NB4 (cell line): Measurements from ENCODE around the gene SNRNP200.
A peak's percentile ranks its signal among the peaks of the same experiment; 100 is the strongest.

Experiments used
- DNase-seq: peaks from one replicate; pipeline ENCODE4 v3.0.0; 2010; ENCODE audit warnings: low read depth
- H3K4me3 ChIP-seq: one replicate; pipeline ENCODE4 v1.5.1; 2011; ENCODE audit warnings: mild to moderate bottlenecking, low read depth, low read length, moderate library complexity
- MYC ChIP-seq: IDR thresholded peaks from 2 replicates; pipeline ENCODE4 v1.6.1; 2011; ENCODE audit warnings: low read depth, low read length
- POLR2A ChIP-seq: IDR thresholded peaks from 2 replicates; pipeline ENCODE4 v1.6.1; 2011; ENCODE audit warnings: mild to moderate bottlenecking; ENCODE audit not compliant: insufficient read length; ENCODE audit errors: extremely low read depth
- TF ChIP-seq, protein P1 (sequence below): IDR thresholded peaks from 2 replicates; pipeline ENCODE4 v1.6.1; 2011; ENCODE audit warnings: low read depth, low read length
- TF ChIP-seq, protein P2 (sequence below): IDR thresholded peaks from one replicate; pipeline ENCODE4 v1.5.1; 2012; ENCODE audit warnings: low read depth, low read length

The SNRNP200 gene

DNA sequence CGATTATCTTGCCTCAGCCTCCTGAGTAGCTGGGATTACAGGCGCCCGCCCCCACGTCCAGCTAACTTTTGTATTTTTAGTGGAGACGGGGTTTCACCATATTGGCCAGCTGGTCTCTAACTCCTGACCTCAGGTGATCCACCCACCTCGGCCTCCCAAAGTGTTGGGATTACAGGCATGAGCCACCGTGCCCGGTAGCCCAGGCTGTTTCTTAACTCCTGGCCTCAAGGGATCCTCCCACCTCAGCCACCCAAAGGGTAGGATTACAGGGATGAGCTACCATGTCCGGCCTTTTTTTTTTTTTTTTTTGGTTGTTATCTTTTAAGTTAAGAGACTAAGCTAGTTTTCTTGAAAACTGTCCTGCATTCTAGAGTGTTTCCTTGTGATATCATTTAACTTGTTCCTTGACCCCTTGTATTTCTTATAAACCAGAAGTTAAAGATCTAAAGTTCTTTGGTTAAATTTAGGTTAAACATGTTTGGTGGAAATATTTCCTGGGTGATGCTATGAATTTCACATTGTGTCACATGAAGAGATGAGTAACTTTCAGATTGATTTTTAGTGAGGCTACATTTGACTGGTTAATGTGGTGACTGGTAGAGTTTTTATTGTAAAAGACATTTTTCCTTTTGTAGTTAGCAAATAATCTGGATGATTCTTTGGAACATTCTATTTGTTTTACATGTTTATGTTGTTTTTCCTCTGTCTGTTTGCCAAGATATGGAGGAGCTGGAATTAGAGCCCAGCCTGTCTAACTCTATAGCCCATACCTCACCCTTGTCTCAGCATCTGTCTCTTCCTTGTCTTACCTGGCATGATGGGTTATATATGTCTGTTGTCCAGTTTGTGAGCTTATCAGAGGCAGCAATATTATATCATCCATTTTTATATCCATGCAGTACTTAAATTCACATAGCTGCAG is 35.4 kb upstream of the SNRNP200 start:
- no peak for DNase-seq
- TF ChIP-seq, protein P1, sequence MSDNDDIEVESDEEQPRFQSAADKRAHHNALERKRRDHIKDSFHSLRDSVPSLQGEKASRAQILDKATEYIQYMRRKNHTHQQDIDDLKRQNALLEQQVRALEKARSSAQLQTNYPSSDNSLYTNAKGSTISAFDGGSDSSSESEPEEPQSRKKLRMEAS, result no peak
- TF ChIP-seq, protein P2, sequence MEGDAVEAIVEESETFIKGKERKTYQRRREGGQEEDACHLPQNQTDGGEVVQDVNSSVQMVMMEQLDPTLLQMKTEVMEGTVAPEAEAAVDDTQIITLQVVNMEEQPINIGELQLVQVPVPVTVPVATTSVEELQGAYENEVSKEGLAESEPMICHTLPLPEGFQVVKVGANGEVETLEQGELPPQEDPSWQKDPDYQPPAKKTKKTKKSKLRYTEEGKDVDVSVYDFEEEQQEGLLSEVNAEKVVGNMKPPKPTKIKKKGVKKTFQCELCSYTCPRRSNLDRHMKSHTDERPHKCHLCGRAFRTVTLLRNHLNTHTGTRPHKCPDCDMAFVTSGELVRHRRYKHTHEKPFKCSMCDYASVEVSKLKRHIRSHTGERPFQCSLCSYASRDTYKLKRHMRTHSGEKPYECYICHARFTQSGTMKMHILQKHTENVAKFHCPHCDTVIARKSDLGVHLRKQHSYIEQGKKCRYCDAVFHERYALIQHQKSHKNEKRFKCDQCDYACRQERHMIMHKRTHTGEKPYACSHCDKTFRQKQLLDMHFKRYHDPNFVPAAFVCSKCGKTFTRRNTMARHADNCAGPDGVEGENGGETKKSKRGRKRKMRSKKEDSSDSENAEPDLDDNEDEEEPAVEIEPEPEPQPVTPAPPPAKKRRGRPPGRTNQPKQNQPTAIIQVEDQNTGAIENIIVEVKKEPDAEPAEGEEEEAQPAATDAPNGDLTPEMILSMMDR, result no peak
- TF ChIP-seq POLR2A (no peak), MYC (no peak)
- H3K4me3 ChIP-seq, result no peak overlapping the region

DNA sequence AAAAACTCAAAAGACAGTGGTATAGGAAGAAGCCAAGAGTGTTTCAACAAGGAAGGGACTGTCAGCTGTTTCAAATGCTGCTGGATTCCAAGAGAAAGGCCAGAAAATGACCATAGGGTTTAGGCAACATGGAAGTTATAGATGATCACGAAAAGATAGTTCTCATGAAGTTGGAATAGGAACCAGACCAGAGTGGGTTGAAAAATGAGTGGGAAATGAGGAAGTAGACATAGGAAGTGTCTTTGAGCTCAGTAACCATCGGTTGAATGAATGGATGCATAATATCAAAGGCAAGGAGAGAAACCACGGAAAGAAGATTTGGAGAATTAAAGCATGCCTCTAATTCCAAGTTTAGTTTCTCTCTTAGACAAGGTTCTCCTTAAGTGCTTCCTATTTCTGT is 31.5 kb upstream of the SNRNP200 start:
- TF ChIP-seq, protein P2, result no peak
- TF ChIP-seq MYC (no peak), POLR2A (no peak)
- TF ChIP-seq, protein P1, result no peak
- DNase-seq, result peak; percentile 69
- H3K4me3 ChIP-seq, result peak overlapping the region; percentile 86

DNA sequence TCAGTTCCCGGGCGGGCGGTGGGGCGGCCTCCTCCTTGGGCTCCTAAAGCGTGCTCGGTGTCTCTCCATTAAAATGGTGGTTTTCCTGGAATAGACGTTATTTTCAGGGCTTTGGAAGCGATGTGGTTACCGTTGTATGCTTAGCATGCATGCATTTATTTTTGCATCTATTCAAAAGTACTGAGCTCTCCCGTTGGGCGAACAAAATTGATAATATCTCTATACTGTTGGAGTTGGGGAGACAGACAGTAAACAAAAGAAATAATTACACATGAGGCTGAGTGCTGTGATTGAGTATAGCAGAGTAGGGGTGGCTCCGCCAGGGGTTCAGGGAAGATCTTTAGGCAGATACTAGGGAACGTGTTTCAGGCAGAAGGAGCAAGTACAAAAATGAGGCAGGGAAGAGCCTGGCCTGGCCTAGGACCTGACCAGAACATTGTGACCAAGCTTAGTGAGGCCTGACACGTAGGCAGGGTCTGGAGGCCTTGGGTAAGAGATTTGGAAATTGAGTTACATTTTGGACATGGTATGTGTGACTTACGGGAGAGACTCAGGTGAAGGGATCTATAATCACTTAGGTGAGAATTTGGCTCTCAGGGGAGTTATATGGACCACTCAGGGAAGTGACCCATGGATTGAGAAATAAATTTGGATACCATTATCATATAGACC is 30.9 kb upstream of the SNRNP200 start:
- DNase-seq, result peak; percentile 45
- TF ChIP-seq MYC (no peak; the same call in none of the 2 replicates), POLR2A (peak; percentile 42)
- TF ChIP-seq, protein P1, result no peak
- TF ChIP-seq, protein P2, result no peak
- H3K4me3 ChIP-seq, result peak overlapping the region; percentile 86

DNA sequence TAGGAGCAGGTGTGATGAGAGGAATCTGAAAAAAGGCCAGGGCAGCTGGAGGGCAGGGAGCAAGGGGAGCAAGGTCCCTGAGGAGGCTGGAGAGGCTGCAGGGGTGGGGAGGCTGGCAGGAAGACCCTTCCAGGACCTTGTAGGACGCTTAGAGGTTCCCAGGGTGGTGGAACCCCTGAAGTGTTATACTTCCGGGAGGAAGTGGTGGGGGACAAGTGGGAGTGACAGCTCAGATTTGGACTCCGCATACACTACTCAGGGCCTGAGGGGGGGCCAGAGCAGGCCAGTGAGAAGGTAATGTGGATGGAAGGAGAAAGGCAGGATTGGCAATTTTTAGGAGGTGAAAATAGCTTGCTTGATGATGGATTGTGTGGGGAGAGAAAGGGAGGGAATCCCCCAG is 28.4 kb upstream of the SNRNP200 start:
- TF ChIP-seq, protein P1, result no peak
- TF ChIP-seq POLR2A (no peak), MYC (no peak)
- TF ChIP-seq, protein P2, result no peak
- no peak for DNase-seq
- no peak overlapping the region for H3K4me3 ChIP-seq

DNA sequence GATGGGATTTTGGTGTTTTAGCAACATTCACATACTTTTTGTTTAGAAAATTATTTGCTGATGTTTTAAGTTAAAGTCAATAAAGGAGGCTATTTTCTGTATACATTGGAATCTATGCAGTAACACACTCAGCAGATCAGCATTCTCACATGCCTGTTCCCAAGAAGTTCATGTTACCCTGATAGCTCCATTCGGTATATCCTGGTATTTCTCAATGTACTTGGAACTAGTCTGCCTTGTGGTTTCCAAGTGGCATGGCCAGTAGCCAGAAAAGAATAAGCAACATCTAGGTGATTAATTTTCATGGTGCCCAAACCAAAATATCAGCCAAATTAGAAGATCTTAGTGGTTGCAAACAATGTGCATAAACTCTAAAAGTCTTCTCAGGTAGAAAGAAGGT is 25.1 kb upstream of the SNRNP200 start:
- no peak for TF ChIP-seq POLR2A
- TF ChIP-seq, protein P2, result no peak
- no peak for TF ChIP-seq MYC
- TF ChIP-seq, protein P1, result no peak
- no peak overlapping the region for H3K4me3 ChIP-seq
- no peak for DNase-seq
